Right atrium auricular region (tissue), 2 donors: Measurements from ENCODE around the gene CYP19A1. TPM values are rescaled to one million over a fixed set of nuclear protein-coding genes. Genes with fewer than 3 reads are reported as not detected.

ENCODE experiments used
- DNase-seq: peaks from one replicate; pipeline ENCODE4 v3.0.0-alpha.2; 2019; ENCODE audit warnings: low spot score
- H3K27ac ChIP-seq, 2 donors: fragments of 200-600 bp; sonication (generic); 1 replicate in 1 of 2; 2 replicates in 1 of 2; pipeline ENCODE4 v1.5.1; 2016 to 2019
- H3K27me3 ChIP-seq, 2 donors: fragments of 200-600 bp; sonication (generic); one replicate each; pipeline versions ENCODE4 v1.5.1 to v1.6.0; 2017 to 2019
- H3K36me3 ChIP-seq: fragments of 200-600 bp; sonication (generic); one replicate; pipeline ENCODE4 v1.5.1; 2016
- H3K4me1 ChIP-seq, 2 donors: fragments of 200-600 bp; sonication (generic); one replicate each; pipeline versions ENCODE4 v1.5.1 to v1.6.0; 2017 to 2019
- H3K4me3 ChIP-seq, 2 donors: fragments of 200-600 bp; sonication (generic); 1 replicate in 1 of 2; 2 replicates in 1 of 2; pipeline ENCODE4 v1.5.1; 2017 to 2019; ENCODE audit warnings: mild to moderate bottlenecking in 1 of 2, moderate library complexity in 1 of 2
- H3K9me3 ChIP-seq, 2 donors: fragments of 200-600 bp; sonication (generic); one replicate each; pipeline ENCODE4 v1.5.1; 2019
- CTCF ChIP-seq, 2 donors: fragments of 200-600 bp; sonication (generic); IDR thresholded peaks; one replicate each; pipeline ENCODE4 v1.5.1; 2019; ENCODE audit warnings: antibody characterized with exemption in 2 of 2
- total RNA-seq, 2 donors: library from RNA; depleted of rRNA; stranded (reverse); fragments of >200 nt; gene quantifications; one replicate each; pipeline ENCODE4 v1.1.0, GENCODE V29; 2016

Gene CYP19A1
- total RNA-seq, 2 donors from 2014 or later = 2.4 TPM; not detected in 1

- Histone ChIP-seq H3K27ac (no peak overlapping the region), H3K27me3 (no peaks in the 10 kb centered on the region), H3K36me3 (no peaks in the 10 kb centered on the region), H3K9me3 (no peaks in the 10 kb centered on the region), H3K4me1 (peaks cover 0 to 3% of the 10 kb centered on the region in 2 donors), H3K4me3 (no peak overlapping the region)
- DNase-seq = no peak
- TF ChIP-seq CTCF (IDR thresholded peaks at IDR 0.05) = no peak
Observed at GRCh38 chr15:51356983-51357382, 18.6 kb upstream of the CYP19A1 start.

- TF ChIP-seq CTCF (IDR thresholded peaks at IDR 0.05) = no peak
- Histone ChIP-seq H3K9me3 (no peaks in the 10 kb centered on the region), H3K4me3 (no peak overlapping the region), H3K4me1 (peaks cover 0 to 3% of the 10 kb centered on the region in 2 donors), H3K27ac (no peak overlapping the region), H3K36me3 (no peaks in the 10 kb centered on the region), H3K27me3 (no peaks in the 10 kb centered on the region)
- DNase-seq = no peak
Observed at GRCh38 chr15:51356147-51356546, 17.8 kb upstream of the CYP19A1 start.

GRCh38 chr15:51355096-51355495 is 16.7 kb upstream of the CYP19A1 start:
- DNase-seq = no peak
- Histone ChIP-seq H3K36me3 (no peaks in the 10 kb centered on the region), H3K4me1 (peaks cover 0 to 6% of the 10 kb centered on the region in 2 donors), H3K4me3 (no peak overlapping the region), H3K27me3 (no peaks in the 10 kb centered on the region), H3K27ac (no peak overlapping the region), H3K9me3 (no peaks in the 10 kb centered on the region)
- no peak for TF ChIP-seq CTCF (IDR thresholded peaks at IDR 0.05)

- H3K36me3 ChIP-seq = no peaks in the 10 kb centered on the region
Observed at GRCh38 chr15:51353976-51354375, 15.6 kb upstream of the CYP19A1 start.

GRCh38 chr15:51350723-51351122 is 12.3 kb upstream of the CYP19A1 start:
- Histone ChIP-seq H3K27ac (no peak overlapping the region), H3K4me1 (peaks cover 0 to 23% of the 10 kb centered on the region in 2 donors), H3K9me3 (no peaks in the 10 kb centered on the region), H3K36me3 (no peaks in the 10 kb centered on the region), H3K4me3 (no peak overlapping the region), H3K27me3 (no peaks in the 10 kb centered on the region)
- no peak for DNase-seq
- no peak for TF ChIP-seq CTCF (IDR thresholded peaks at IDR 0.05)

More at GRCh38 chr15:51353976-51354375, 15.6 kb upstream of the CYP19A1 start:
- Histone ChIP-seq H3K27ac (no peak overlapping the region), H3K27me3 (no peaks in the 10 kb centered on the region), H3K4me1 (peaks cover 0 to 17% of the 10 kb centered on the region in 2 donors), H3K9me3 (no peaks in the 10 kb centered on the region), H3K4me3 (no peak overlapping the region)
- TF ChIP-seq CTCF (IDR thresholded peaks at IDR 0.05) = no peak
- no peak for DNase-seq

- DNase-seq = no peak
- Histone ChIP-seq H3K36me3 (no peaks in the 10 kb centered on the region), H3K4me3 (no peak overlapping the region), H3K4me1 (peaks cover 0 to 23% of the 10 kb centered on the region in 2 donors), H3K27me3 (no peaks in the 10 kb centered on the region), H3K27ac (peak overlapping the region; percentile 30 to 32), H3K9me3 (no peaks in the 10 kb centered on the region)
- TF ChIP-seq CTCF (IDR thresholded peaks at IDR 0.05) = no peak
Observed at GRCh38 chr15:51349156-51349844, 10.9 kb upstream of the CYP19A1 start.
